GM19238 (cell line): Measurements from ENCODE around the gene EXOC3L4.
"Not testable (repeated sequence)": the region's sequence is repeated elsewhere in the genome, so short reads cannot be mapped to it uniquely, and the experiment has no call there.

Experiments
- DNase-seq: peaks from one replicate; pipeline ENCODE4 v3.0.0; 2011; ENCODE audit warnings: low spot score; ENCODE audit not compliant: insufficient read length

The EXOC3L4 gene

DNA sequence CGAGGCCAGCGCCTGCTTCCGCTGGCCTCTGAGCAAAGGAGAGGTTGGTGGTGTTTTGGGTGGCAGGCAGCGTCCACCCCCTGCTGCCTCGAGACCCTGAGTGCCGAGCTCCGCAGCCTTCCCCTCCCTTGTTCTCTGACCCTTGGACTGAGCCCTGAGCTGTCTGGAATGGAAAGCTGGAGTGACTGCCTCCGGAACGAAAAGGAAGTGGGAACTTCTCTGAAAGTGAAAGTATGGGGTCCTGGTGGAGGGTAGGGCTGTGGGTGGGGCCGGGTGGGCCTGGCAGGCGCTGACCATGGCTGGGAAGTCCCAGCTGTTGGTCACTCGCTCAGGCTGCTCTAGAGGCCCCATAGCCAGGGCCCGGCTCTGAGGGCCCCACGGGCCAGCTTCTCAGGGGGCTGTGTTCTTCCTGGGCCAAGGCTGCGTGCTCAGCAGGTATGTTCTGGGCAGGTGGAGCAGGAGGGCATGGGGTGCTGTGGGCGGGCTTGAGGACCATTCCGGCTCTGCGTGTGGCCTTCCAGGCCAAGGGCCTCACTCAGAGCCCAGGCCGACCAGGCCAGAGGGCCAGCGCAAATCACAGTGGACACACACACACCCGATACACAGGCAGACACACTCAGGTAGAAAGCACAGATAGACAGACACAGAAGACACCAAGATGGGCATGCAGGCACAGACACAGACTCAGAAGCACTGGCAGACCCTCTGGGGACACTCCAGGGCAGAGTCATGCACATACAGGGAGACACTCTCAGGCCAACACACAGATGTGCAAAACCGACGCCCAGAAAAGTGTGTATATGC is at the start of gene EXOC3L4:
Gene EXOC3L4 (plus strand): TSS at position 320 of the 804 bp plus-strand sequence. CDS start 5,495 bp downstream, outside the sequence.
- DNase-seq: no peak

DNA sequence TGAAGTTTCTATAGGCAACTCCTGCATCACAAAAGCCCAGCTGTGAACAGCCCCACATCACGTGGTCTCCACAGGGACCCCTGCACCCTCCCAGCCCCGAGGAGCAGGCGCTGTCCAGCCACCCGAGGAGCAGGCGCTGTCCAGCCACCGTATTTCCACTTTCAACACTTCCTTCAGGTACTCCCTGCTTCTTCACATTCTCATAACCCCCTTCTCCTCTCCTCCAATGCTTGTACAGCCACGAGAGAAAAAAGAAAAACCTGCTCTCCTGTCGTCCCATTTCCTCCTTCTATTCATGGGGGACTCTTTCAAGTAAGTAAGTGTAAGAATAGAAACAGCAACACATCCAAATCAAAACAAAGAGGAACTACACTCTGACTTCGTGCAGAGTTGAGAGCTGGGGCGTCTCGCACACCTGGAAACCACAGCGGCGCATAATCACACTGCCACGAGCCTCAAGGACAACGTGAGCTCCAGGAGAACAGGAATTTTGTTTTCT is 49.1 kb upstream of the EXOC3L4 start:
- peak; percentile 35 for DNase-seq

DNA sequence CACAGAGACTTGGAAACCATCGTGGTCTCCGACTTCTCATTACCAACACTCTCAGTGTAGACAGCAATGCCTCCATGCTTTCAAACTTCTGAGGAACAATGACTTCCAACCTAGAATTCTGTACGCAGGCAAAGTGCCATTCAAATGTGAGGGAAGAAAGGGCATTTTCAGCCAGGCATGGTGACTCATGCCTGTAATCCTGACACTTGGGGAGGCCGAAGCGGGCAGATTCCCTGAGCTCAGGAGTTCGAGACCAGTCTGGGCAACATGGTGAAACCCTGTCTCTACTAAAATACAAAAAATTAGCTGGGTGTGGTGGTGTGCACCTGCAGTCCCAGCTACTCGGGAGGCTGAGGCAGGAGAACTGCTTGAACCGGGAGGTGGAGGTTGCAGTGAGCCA is 47.1 kb upstream of the EXOC3L4 start:
- DNase-seq: not testable (repeated sequence)

DNA sequence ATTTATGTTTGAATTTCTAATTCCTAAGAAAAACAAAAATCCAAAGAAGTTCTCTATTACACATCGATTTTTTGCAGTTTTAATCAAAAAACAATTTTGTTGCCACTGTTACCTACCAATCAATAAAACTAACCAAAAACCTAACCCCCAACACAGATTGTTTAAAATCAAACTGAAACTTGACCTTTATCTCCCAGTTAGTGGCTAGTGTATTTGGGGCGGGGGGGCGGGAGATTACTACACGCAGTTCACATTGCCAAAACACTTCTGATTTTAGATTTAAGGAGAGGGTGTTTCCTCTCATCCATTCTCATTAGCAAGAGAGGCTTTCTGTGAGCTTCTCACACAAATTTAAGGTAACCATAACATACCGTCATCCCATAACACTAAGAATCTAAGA is 43.6 kb upstream of the EXOC3L4 start:
- DNase-seq: no peak

DNA sequence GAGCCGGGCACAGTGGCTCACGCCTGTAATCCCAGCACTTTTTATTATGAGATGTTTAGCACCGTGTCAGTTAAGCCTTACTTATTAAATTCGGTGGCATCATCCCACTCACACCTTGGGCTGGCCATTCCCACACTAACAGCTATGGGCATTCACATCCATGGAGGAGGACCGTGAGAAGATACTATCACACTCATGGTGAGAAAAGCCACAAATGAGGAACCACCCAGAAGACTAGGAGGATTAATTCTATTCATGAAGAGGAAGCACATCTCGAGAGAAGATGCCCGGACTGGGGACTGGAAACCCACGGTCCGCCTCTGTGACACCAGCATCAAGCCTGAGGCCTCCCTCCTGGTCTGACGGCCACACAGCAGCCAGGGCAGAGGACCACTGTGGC is 42.1 kb upstream of the EXOC3L4 start:
- no peak for DNase-seq

DNA sequence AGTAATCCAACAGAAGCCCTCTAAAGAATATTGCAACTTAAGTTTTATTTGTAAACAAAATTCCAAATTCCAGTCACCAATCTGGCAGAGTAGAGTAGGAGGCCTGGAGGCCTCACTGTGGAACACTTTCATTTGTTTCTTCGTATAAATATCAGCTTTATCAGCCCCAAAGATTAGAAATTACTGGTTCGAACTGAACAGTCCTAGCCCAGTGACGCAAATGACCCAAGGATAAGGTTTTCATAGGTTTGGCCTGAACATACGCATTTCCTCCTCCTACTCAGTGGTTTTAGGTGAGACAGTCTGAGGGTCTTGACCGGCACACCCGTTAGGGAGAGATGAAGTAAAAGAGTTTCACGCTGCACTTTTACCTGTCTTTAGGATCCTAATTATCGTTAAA is 38.8 kb upstream of the EXOC3L4 start:
- DNase-seq: no peak

DNA sequence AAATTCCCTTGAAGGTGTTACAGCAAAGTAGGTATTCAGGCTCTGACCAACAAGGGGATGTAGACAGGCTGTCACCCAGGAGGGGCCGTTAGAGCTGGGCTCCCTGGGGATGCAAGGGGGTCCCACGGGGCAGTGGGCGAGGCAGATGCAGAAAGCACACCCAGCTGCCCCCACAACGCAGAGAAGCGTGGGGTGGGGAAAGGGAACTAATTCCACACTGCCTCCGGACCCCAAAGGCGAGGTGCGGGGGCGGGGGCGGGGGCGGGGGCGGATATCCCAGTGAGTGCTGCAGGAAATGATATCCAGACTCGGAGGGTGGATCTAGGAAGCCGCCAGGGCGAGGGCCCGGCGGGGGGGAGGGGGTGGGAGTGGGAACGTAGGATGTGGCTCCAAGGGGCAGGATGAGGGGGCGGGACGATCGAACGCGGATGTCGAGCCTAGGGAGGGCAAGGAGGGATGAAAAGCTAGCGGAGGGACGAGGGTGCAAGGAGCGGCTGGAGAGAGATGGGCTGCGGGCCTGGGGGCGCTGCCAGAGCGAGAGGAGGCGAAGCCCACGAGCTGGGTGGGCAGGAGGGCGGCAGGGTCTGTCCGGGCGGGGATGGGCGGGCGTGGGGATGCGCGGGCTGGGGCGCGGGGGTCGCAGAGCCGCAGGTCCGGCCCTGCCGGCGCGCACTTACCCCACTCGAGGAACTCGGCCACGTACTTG is 38.0 kb upstream of the EXOC3L4 start:
- DNase-seq: no peak

DNA sequence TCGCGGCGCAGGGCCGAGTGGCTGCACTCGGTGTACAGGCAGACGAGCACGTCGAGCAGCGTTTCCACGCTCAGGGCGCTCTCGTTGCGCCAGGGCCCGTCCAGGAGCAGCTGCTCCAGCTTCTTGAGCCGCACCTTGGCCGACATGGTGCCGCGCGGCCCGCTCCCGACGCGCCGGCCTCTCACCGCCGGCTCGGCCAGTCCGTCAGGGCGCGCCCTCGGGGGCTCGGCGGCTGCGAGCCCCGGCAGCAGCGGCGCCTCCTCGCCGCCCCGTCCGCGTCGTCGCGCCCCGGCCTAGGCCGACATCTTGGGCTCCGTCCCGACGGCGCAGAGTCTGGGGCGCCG is 37.5 kb upstream of the EXOC3L4 start:
- no peak for DNase-seq

DNA sequence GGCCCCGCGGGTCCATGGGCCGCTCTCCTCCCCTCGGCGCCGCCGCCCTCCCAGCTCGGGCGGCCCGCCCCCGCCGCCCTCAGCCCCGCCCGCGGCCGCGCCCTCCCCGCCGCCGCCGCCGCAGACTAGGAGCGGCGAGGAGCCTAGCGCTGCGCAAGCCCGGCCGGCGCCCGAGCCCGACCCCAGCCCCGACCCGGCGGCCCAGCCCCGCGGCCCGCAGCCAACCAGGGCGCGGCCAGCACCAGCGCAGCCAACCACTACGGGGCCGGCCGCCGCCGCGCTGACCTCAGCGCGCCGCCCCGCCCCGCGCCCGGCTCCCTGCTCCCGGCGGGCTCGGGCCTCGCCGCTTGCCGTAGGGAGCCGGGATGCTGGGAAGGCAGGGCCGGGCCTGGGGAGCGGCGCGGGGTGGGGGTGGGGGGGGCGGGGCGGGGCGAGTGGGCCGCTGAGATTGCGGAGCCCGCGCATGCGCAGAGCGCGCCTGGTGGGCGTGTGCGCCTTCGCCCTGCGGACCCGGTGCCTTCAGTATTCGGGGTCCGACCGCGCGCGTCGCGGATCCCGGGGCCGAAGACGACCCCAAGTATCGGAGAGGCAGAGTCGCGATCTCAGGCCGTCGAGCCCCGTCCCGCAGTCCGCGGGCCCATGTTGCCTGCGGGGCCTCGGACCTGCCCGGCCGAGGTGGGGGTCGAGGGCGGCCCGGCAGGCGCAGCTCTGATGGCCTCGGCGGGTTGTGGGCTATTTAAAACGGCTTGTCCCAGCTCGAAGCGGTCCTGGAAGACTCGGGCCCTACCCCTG is 37.0 kb upstream of the EXOC3L4 start, which contains the start of gene CDC42BPB:
Gene CDC42BPB (minus strand): TSS at position 178 of the 792 bp plus-strand sequence. CDS start 376 bp downstream, outside the sequence.
- peak; percentile 90 for DNase-seq

DNA sequence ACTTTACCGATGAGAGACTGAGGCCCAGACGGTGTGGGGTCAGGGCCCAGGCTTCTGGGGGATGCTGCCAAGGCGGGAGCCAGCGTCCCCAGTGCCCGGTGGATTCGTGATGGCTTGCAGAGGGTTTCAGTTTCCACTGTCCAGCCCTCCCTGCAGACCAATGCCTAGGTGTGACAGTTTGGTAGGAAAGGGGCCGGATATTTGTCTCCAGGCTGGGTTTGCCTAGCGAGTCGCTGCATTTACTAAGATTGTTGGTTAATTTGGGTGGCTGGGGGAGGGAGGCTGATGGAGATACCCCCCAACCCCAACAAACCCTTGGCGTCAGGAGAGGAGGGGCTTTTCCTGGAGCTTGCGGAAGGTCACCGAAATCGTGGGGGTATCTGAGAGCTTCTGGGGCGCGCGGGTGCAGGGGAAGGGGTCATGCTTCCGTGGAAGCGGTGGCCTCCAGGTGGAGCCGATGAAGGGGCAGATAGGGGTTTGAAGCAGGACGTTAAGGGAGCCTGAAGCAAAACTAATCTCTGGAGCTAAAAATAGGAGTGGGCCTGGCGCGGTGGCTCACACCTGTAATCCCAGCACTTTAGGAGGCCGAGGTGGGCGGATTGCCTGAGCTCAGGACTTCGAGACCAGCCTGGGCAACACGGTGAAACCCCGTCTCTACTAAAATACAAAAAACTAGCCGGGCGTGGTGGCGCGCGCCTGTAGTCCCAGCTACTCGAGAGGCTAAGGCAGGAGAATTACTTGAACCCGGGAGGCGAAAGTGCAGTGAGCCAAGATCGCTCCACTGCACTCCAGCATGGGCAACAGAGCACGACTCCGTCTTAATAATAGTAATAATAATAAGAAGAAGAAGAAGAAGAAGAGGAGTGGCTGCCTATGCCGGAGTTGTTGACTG is 36.1 kb upstream of the EXOC3L4 start:
- DNase-seq: no peak

DNA sequence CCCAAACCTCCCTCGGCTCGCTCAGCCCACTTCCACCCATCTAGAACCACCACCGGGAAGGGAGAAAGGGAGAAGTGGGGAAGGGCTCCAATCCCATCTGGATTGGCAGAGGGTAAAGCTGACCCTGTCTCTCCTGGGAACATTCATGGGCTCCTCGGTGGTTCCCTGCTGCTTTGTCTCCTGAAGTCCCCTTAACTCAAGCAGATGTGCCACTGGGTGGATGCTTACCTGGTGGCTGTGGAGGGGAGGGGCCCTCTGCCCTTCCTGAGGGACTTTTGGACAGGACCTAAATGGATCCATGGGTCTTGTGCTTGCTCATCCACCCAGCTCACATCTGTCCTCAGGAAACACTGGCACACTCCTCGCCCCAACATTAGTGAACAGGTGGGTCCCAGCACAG is 35.0 kb upstream of the EXOC3L4 start:
- DNase-seq: no peak

DNA sequence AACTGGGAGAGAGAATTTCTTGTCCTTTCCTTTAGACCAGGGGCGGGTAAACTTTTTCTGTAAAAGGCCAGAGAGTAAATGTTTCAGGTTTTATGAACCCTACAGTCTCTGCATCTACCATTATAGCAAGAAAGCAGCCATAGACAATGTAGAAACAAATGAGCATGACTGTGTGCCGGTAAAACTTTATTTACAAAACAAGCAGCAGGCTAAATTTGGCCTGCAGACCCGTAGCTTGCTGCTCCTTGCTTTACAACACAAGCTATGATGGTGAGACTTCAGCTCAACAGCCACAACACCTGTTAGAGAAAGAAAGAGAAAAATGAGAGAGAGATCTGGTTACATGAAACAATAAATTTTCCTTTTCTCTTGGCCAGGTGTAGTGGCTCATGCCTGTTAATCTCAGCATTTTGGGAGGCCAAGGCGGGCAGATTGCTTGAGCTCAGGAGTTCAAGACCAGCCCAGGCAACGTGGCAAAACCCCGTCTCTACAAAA is 33.0 kb upstream of the EXOC3L4 start:
- DNase-seq: no peak

DNA sequence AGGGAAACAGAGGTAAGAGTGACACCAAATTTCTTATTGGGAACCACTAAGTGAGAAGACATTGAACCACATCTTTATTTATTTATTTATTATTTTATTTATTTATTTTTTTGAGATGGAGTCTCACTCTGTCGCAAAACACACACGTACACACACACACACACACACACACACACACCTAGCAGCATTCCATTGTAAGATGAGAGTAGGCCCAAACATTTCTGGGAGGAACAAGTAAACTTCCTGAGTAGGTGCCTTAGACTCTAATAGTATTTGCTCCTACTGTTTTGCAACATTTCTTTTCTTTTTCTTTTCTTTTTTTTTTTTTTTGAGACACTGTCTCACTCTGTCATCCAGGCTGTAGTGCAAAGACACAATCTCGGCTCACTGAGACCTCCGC is 30.1 kb upstream of the EXOC3L4 start:
- DNase-seq: no peak

DNA sequence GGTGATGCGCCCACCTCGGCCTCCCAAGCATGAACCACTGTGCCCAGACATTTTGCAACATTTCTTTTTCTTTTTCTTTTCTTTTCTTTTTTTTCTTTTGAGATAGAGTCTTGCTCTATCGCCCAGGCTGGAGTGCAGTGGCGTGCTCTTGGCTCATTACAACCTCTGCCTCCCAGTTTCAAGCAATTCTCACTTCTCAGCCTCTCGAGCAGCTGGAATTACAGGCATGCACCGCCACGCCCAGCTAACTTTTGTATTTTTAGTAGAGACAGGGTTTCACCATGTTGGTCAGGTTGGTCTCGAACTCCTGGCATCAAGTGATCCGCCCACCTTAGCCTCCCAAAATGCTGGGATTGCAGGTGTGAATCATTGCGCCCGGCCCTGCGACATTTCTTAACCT is 29.5 kb upstream of the EXOC3L4 start:
- no peak for DNase-seq

DNA sequence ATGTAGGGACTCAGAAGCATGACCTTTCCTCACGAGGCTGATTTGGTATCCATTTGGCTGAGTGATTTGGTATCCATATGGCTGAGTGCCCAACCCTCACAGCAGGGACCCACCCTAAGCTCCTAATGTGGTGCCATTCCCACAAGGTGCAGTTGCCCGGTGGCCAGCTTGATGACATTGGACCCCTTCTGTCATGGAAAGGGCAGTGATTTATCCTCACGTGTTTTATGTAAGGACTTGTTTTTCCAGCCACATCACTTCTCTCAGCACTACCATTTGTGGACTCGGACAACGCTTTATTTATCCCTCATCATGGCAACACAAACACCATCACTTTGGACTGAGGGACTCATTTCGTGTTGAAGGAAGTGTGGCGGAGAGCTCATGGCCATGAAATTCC is 28.7 kb upstream of the EXOC3L4 start:
- DNase-seq: no peak

DNA sequence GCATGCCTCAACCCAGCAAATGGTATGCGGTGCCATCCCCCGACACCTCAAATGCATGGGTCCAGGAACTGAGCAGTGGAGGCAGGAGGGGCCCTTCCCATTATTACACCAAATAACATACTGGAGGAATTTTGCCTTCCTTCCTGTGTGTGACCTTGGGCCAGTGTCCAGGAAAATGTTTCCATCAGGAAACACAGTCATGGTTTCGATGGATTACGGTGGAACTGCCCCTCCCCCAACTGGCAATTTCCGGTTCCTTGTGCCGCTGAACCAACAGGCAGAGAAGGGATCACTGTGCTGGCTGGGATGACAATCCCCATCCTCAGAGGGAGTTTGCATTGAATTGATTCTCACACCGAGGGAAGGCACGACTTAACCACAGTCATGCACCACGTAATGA is 28.1 kb upstream of the EXOC3L4 start:
- no peak for DNase-seq

DNA sequence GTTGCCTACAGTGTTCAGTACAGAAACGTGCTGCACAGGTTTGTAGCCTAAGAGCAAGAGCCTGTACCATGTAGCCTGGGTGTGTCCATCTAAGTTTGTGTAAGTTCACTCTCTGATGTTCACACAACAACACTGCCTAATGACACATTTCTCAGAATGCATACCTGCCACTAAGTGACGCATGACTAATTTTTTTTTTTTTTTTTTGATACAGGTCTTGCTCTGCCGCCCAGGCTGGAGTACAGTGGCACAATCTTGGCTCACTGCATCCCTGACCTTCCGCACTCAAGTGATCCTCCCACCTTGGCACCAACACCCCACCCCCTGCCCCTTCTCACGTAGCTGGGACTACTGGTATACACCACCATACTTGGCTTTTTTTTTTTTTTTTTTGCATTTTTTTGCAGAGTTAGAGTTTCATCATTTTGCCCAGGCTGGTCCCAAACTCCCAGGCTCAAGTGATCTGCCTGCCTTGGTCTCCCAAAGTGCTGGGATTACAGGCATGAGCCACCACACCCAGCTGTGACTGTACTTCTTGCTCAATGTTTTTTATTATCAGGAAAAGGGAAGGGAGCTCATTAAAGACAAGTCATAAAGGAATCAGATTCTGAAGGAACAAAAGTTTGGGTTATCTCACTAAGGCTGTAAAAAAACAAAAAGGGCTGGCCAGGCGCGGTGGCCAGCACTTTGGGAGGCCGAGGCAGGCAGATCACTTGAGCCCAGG is 27.1 kb upstream of the EXOC3L4 start:
- DNase-seq: no peak

DNA sequence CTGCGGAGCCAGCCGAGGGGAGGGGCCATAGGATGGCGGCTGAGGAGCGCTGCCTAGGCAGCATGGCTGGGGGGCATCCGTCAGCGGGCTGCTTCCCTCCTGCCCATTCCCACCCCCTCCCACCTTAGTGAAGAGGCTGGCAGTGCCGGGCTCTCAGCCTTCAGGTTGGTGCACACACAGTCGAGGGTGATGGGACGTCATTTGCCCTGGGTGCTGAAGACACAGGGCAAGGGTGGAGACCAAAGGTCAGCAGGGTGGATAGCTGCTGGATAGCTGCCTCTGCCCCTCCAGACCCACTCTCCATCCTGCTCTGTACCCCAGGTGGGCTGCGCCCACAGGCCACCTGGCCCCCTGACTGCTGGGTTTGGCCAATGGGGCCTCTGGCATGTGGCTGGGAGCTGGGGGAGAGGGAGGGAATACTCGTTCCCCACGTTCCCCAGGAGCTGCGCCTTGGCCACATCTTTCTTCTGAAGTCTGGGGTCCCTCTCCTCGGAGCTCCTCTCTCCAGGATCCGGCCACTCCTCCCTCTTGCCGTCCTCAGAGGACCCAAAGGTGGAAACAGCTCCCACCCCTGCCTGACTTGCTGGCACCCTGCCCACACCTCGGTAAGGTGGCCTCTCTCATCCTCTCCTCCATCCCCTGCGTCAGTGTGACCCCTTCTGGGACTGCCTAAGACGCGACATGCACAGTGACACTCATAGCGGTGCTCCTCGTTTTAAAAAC is 26.0 kb upstream of the EXOC3L4 start:
- no peak for DNase-seq

DNA sequence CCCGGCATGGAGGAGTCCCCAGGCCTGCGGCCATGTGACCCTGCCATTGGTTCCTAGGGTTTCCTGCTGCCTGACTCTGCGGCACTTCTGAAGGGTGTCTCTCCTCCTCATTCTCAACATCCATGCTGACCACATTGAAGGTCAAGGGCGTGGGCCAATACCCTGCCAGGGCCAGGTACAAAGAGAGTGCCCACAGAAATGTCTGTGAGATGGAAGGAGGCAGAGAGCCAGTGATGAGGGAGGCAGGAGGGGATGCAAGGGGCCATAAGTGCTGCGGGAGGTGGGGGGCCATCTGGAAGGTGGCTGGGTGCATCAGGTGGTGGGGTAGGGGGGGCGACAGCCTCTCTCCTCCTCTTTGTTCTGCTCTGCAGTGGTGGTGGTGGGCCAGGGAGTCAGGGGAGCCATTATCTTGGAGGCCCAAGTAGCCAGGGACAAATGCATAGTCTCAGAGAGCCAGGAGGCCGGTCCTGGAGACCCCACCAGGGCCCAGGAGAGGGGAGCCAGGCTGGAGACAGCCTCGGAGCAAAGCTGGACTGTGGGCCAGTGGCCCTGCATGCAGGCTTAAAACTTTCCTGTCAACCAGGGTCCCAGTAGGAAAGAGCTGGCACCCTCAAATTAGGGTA is 24.2 kb upstream of the EXOC3L4 start:
- DNase-seq: no peak
